ENCODE data around the gene ANLN. TPM values are rescaled to one million over a fixed set of nuclear protein-coding genes. Genes with fewer than 3 reads are reported as not detected.

ANLN gene
- polyA plus RNA-seq, 1 donor (not counting 4 experiments of a cell fraction or from before 2014, with no cell fraction given) = 65.8 TPM

- Histone ChIP-seq H3K27ac (ENCODE audit: control insufficient read depth, insufficient read depth, low read length) (no peak overlapping the region), H3K9ac (ENCODE audit: control insufficient read depth, extremely low read depth, insufficient read depth, low read length) (no peak overlapping the region), H3K27me3 (ENCODE audit: control insufficient read depth, extremely low read depth, insufficient read depth, low read length) (no peaks in the 10 kb centered on the region), H3K79me2 (ENCODE audit: control insufficient read depth, insufficient read depth, low read length) (no peaks in the 10 kb centered on the region), H4K20me1 (ENCODE audit: control insufficient read depth, extremely low read depth, insufficient read depth, low read length) (no peaks in the 10 kb centered on the region), H3K4me3 (ENCODE audit: control insufficient read depth in 2 of 3, extremely low read depth in 1 of 3, insufficient read depth in 2 of 3, low read depth in 1 of 3, low read length in 3 of 3) (no peak overlapping the region), H3K4me1 (ENCODE audit: control insufficient read depth, extremely low read depth, insufficient read depth, low read length) (no peaks in the 10 kb centered on the region), H3K36me3 (ENCODE audit: control insufficient read depth in 2 of 2, extremely low read depth in 1 of 2, insufficient read depth in 2 of 2, low read length in 2 of 2) (peaks cover 3 to 24% of the 10 kb centered on the region in 2 experiments), H2AFZ (ENCODE audit: control insufficient read depth, low read length) (no peak overlapping the region), H3K4me2 (ENCODE audit: control insufficient read depth, extremely low read depth, insufficient read depth, low read depth, low read length) (no peak overlapping the region), H3K9me1 (ENCODE audit: control insufficient read depth, extremely low read depth, insufficient read depth, low read length) (no peaks in the 10 kb centered on the region), H3K9me3 (ENCODE audit: control insufficient read depth, low read depth, low read length) (no peaks in the 10 kb centered on the region)
- DNase-seq (ENCODE audit: low read depth, low spot score) (no peak), FAIRE-seq (no peak)
- TF ChIP-seq EZH2 (IDR thresholded peaks at IDR 0.05; ENCODE audit: low read length) = no peak
- dilution Hi-C loops (cut with MboI; ENCODE audit: extremely low pct_ligation_motif_present, low sequenced_read_pairs) = no loop called here
Measured at GRCh38 chr7:36420307-36420706, 30.6 kb downstream of the ANLN start.

GRCh38 chr7:36422072-36422471, 32.4 kb downstream of the ANLN start:
- Histone ChIP-seq H3K4me2 (ENCODE audit: control insufficient read depth, extremely low read depth, insufficient read depth, low read depth, low read length) (no peak overlapping the region), H3K9me3 (ENCODE audit: control insufficient read depth, low read depth, low read length) (no peaks in the 10 kb centered on the region), H3K36me3 (ENCODE audit: control insufficient read depth in 2 of 2, extremely low read depth in 1 of 2, insufficient read depth in 2 of 2, low read length in 2 of 2) (peaks cover 3 to 14% of the 10 kb centered on the region in 2 experiments), H3K79me2 (ENCODE audit: control insufficient read depth, insufficient read depth, low read length) (no peaks in the 10 kb centered on the region), H3K27me3 (ENCODE audit: control insufficient read depth, extremely low read depth, insufficient read depth, low read length) (no peaks in the 10 kb centered on the region), H2AFZ (ENCODE audit: control insufficient read depth, low read length) (no peak overlapping the region), H3K4me3 (ENCODE audit: control insufficient read depth in 2 of 3, extremely low read depth in 1 of 3, insufficient read depth in 2 of 3, low read depth in 1 of 3, low read length in 3 of 3) (no peak overlapping the region), H3K9me1 (ENCODE audit: control insufficient read depth, extremely low read depth, insufficient read depth, low read length) (no peaks in the 10 kb centered on the region), H3K27ac (ENCODE audit: control insufficient read depth, insufficient read depth, low read length) (no peak overlapping the region), H3K4me1 (ENCODE audit: control insufficient read depth, extremely low read depth, insufficient read depth, low read length) (no peaks in the 10 kb centered on the region), H3K9ac (ENCODE audit: control insufficient read depth, extremely low read depth, insufficient read depth, low read length) (no peak overlapping the region), H4K20me1 (ENCODE audit: control insufficient read depth, extremely low read depth, insufficient read depth, low read length) (no peaks in the 10 kb centered on the region)
- TF ChIP-seq EZH2 (IDR thresholded peaks at IDR 0.05; ENCODE audit: low read length) = no peak
- TF ChIP-seq, protein P1, sequence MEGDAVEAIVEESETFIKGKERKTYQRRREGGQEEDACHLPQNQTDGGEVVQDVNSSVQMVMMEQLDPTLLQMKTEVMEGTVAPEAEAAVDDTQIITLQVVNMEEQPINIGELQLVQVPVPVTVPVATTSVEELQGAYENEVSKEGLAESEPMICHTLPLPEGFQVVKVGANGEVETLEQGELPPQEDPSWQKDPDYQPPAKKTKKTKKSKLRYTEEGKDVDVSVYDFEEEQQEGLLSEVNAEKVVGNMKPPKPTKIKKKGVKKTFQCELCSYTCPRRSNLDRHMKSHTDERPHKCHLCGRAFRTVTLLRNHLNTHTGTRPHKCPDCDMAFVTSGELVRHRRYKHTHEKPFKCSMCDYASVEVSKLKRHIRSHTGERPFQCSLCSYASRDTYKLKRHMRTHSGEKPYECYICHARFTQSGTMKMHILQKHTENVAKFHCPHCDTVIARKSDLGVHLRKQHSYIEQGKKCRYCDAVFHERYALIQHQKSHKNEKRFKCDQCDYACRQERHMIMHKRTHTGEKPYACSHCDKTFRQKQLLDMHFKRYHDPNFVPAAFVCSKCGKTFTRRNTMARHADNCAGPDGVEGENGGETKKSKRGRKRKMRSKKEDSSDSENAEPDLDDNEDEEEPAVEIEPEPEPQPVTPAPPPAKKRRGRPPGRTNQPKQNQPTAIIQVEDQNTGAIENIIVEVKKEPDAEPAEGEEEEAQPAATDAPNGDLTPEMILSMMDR (optimal IDR thresholded peaks at IDR 0.05 in 1 of 3, IDR thresholded peaks at IDR 0.05 in 1 of 3, conservative IDR thresholded peaks at IDR 0.05 in 1 of 3; ENCODE audit: extremely low read depth in 1 of 3, insufficient read depth in 2 of 3, low read length in 3 of 3) = no peak
- no peak for FAIRE-seq
- no peak for DNase-seq (ENCODE audit: low read depth, low spot score)
- dilution Hi-C loops (cut with MboI; ENCODE audit: extremely low pct_ligation_motif_present, low sequenced_read_pairs) = no loop called here

- Histone ChIP-seq H3K27ac (ENCODE audit: control insufficient read depth, insufficient read depth, low read length) (no peak overlapping the region), H3K4me3 (ENCODE audit: control insufficient read depth in 2 of 3, extremely low read depth in 1 of 3, insufficient read depth in 2 of 3, low read depth in 1 of 3, low read length in 3 of 3) (no peak overlapping the region), H4K20me1 (ENCODE audit: control insufficient read depth, extremely low read depth, insufficient read depth, low read length) (no peaks in the 10 kb centered on the region), H3K4me2 (ENCODE audit: control insufficient read depth, extremely low read depth, insufficient read depth, low read depth, low read length) (no peak overlapping the region), H3K4me1 (ENCODE audit: control insufficient read depth, extremely low read depth, insufficient read depth, low read length) (no peaks in the 10 kb centered on the region), H3K9me1 (ENCODE audit: control insufficient read depth, extremely low read depth, insufficient read depth, low read length) (no peaks in the 10 kb centered on the region), H3K9me3 (ENCODE audit: control insufficient read depth, low read depth, low read length) (no peaks in the 10 kb centered on the region), H3K36me3 (ENCODE audit: control insufficient read depth in 2 of 2, extremely low read depth in 1 of 2, insufficient read depth in 2 of 2, low read length in 2 of 2) (peaks cover 3 to 9% of the 10 kb centered on the region in 2 experiments), H3K79me2 (ENCODE audit: control insufficient read depth, insufficient read depth, low read length) (no peaks in the 10 kb centered on the region), H3K9ac (ENCODE audit: control insufficient read depth, extremely low read depth, insufficient read depth, low read length) (no peak overlapping the region), H2AFZ (ENCODE audit: control insufficient read depth, low read length) (no peak overlapping the region), H3K27me3 (ENCODE audit: control insufficient read depth, extremely low read depth, insufficient read depth, low read length) (no peaks in the 10 kb centered on the region)
- dilution Hi-C loops (cut with MboI; ENCODE audit: extremely low pct_ligation_motif_present, low sequenced_read_pairs) = no loop called here
- no peak for FAIRE-seq
- no peak for TF ChIP-seq EZH2 (IDR thresholded peaks at IDR 0.05; ENCODE audit: low read length)
- TF ChIP-seq, protein P1 (optimal IDR thresholded peaks at IDR 0.05 in 1 of 3, IDR thresholded peaks at IDR 0.05 in 1 of 3, conservative IDR thresholded peaks at IDR 0.05 in 1 of 3; ENCODE audit: extremely low read depth in 1 of 3, insufficient read depth in 2 of 3, low read length in 3 of 3) = no peak
- no peak for DNase-seq (ENCODE audit: low read depth, low spot score)
Measured at GRCh38 chr7:36423633-36424032, 34.0 kb downstream of the ANLN start.

Measured in keratinocyte (primary cell).